H1 (cell line): ENCODE data around the gene SLIT3.

ENCODE experiments used
- CEBPB ChIP-seq: IDR thresholded peaks from 2 replicates; pipeline ENCODE4 v1.6.1; 2012; ENCODE audit warnings: low read depth, low read length
- EZH2 ChIP-seq: fragments of 200-600 bp; sonication (generic); IDR thresholded peaks from 2 replicates; pipeline ENCODE4 v1.7.1; 2012; ENCODE audit warnings: low read depth, mild to moderate bottlenecking, moderate library complexity, low read length, inconsistent platforms; ENCODE audit not compliant: severe bottlenecking
- POLR2A ChIP-seq, 2 experiments: IDR thresholded peaks; 1 replicate in 1 of 2; 2 replicates in 1 of 2; pipeline ENCODE4 v1.6.1; 2011; ENCODE audit warnings: low read depth in 2 of 2, low read length in 2 of 2, mild to moderate bottlenecking in 2 of 2; ENCODE audit errors: control extremely low read depth in 1 of 2
- POLR2AphosphoS5 ChIP-seq: IDR thresholded peaks from 2 replicates; pipeline ENCODE4 v1.6.1; 2011; ENCODE audit warnings: low read depth, low read length
- SIN3A ChIP-seq, 2 experiments: IDR thresholded peaks in 1 of 2; conservative IDR thresholded peaks in 1 of 2; 2 replicates each; pipeline ENCODE4 v1.6.1; 2011 to 2012; ENCODE audit warnings: low read length in 2 of 2, improper control_type of control experiment in 1 of 2, low read depth in 1 of 2, mild to moderate bottlenecking in 1 of 2
- SIX5 ChIP-seq: IDR thresholded peaks from 2 replicates; pipeline ENCODE4 v1.6.1; 2011; ENCODE audit warnings: mild to moderate bottlenecking, low read depth, low read length
- YY1 ChIP-seq: IDR thresholded peaks from 2 replicates; pipeline ENCODE4 v1.6.1; 2011; ENCODE audit warnings: low read depth, mild to moderate bottlenecking, low read length
- ZNF274 ChIP-seq: IDR thresholded peaks from 2 replicates; pipeline ENCODE4 v1.7.0; 2012; ENCODE audit warnings: low read length, borderline replicate concordance; ENCODE audit errors: extremely low read depth
- TF ChIP-seq, protein P1 (sequence below), 3 experiments: IDR thresholded peaks; 1 replicate in 2 of 3; 2 replicates in 1 of 3; pipeline versions ENCODE4 v1.5.1 to v1.6.1; 2011; ENCODE audit warnings: low read length in 3 of 3, mild to moderate bottlenecking in 3 of 3, inconsistent platforms in 2 of 3, low read depth in 1 of 3, moderate library complexity in 1 of 3; ENCODE audit not compliant: insufficient read depth in 1 of 3; ENCODE audit errors: control extremely low read depth in 1 of 3
- TF ChIP-seq, protein P2 (sequence below): IDR thresholded peaks from 2 replicates; pipeline ENCODE4 v1.6.1; 2012; ENCODE audit warnings: inconsistent platforms

DNA sequence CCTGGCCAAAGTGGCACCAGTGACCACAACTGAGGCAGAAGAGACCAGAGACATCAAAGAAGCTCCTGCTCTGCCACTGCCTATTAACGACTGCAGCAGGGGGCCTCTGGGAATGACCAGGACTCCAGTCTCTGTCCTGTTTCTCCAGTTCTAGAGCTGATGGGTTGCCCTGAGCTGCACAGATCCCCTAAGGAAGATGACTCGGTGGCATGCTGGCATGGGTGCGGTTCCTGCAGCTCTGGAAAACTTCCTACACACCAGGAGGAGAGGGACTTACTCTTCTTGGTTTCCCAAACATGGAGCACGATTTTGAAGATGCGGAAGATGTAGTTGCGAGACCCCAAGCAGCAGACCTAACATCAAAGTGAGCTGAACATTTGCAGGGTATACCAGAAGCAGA, 2.7 kb downstream of the SLIT3 start:
- TF ChIP-seq, protein P1, sequence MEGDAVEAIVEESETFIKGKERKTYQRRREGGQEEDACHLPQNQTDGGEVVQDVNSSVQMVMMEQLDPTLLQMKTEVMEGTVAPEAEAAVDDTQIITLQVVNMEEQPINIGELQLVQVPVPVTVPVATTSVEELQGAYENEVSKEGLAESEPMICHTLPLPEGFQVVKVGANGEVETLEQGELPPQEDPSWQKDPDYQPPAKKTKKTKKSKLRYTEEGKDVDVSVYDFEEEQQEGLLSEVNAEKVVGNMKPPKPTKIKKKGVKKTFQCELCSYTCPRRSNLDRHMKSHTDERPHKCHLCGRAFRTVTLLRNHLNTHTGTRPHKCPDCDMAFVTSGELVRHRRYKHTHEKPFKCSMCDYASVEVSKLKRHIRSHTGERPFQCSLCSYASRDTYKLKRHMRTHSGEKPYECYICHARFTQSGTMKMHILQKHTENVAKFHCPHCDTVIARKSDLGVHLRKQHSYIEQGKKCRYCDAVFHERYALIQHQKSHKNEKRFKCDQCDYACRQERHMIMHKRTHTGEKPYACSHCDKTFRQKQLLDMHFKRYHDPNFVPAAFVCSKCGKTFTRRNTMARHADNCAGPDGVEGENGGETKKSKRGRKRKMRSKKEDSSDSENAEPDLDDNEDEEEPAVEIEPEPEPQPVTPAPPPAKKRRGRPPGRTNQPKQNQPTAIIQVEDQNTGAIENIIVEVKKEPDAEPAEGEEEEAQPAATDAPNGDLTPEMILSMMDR (IDR thresholded peaks at IDR 0.05; ENCODE audit: control extremely low read depth in 1 of 3, insufficient read depth in 1 of 3, low read depth in 1 of 3, low read length in 3 of 3), result no peak
- TF ChIP-seq YY1, result no peak
- no peak for TF ChIP-seq ZNF274
- TF ChIP-seq SIN3A (conservative IDR thresholded peaks at IDR 0.05 in 1 of 2, IDR thresholded peaks at IDR 0.05 in 1 of 2; ENCODE audit: low read depth in 1 of 2, low read length in 2 of 2), result no peak
- TF ChIP-seq CEBPB, result no peak
- TF ChIP-seq POLR2AphosphoS5, result no peak
- TF ChIP-seq, protein P2, sequence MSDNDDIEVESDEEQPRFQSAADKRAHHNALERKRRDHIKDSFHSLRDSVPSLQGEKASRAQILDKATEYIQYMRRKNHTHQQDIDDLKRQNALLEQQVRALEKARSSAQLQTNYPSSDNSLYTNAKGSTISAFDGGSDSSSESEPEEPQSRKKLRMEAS, result no peak
- no peak for TF ChIP-seq SIX5
- no peak for TF ChIP-seq POLR2A (IDR thresholded peaks at IDR 0.05; ENCODE audit: control extremely low read depth in 1 of 2, low read depth in 2 of 2, low read length in 2 of 2)
- no peak for TF ChIP-seq EZH2
